Neural progenitor cell (in vitro differentiated cells): ENCODE data around the gene RAET1G. TPM values are rescaled to one million over a fixed set of nuclear protein-coding genes. Genes with fewer than 3 reads are reported as not detected.

ENCODE experiments used
- DNase-seq: peaks from one replicate; pipeline ENCODE4 v3.0.0-alpha.2; 2016; ENCODE audit warnings: low spot score
- H2AFZ ChIP-seq: fragments of 200-600 bp; sonication (generic); replicated peaks from 2 replicates; pipeline ENCODE4 v1.6.1; 2016; ENCODE audit warnings: antibody characterized with exemption
- H3F3A ChIP-seq: fragments of 200-600 bp; sonication (generic); 2 replicates; pipeline ENCODE4 v1.6.1; 2016; ENCODE audit warnings: antibody characterized with exemption, low read depth
- H3K27ac ChIP-seq: fragments of 200-600 bp; sonication (generic); 2 replicates; pipeline ENCODE4 v1.5.1; 2016; ENCODE audit warnings: mild to moderate bottlenecking
- H3K27me3 ChIP-seq: fragments of 200-600 bp; sonication (generic); 2 replicates; pipeline ENCODE4 v1.6.1; 2016; ENCODE audit warnings: mild to moderate bottlenecking, moderate library complexity
- H3K36me3 ChIP-seq: fragments of 200-600 bp; sonication (generic); 2 replicates; pipeline ENCODE4 v1.5.1; 2016
- H3K4me1 ChIP-seq: fragments of 200-600 bp; sonication (generic); 2 replicates; pipeline ENCODE4 v1.6.1; 2016; ENCODE audit warnings: mixed run types
- H3K4me2 ChIP-seq: fragments of 200-600 bp; sonication (generic); 2 replicates; pipeline ENCODE4 v1.6.1; 2016
- H3K4me3 ChIP-seq: fragments of 200-600 bp; sonication (generic); 2 replicates; pipeline ENCODE4 v1.5.1; 2016
- H3K79me2 ChIP-seq: fragments of 200-600 bp; sonication (generic); 2 replicates; pipeline ENCODE4 v1.6.1; 2016; ENCODE audit warnings: low read depth
- H3K9ac ChIP-seq: fragments of 200-600 bp; sonication (generic); 2 replicates; pipeline ENCODE4 v1.6.1; 2016
- H3K9me3 ChIP-seq: fragments of 200-600 bp; sonication (generic); 2 replicates; pipeline ENCODE4 v1.5.1; 2016; ENCODE audit warnings: low read depth
- H4K20me1 ChIP-seq: fragments of 200-600 bp; sonication (generic); 2 replicates; pipeline ENCODE4 v1.6.1; 2016; ENCODE audit warnings: low read depth
- H3K27ac Mint-ChIP-seq: 3 replicates; pipeline ENCODE4 v1.8.0; 2021; ENCODE audit warnings: mixed read lengths
- H3K27me3 Mint-ChIP-seq: 2 replicates; pipeline ENCODE4 v1.8.0; 2022; ENCODE audit warnings: low read depth, mild to moderate bottlenecking, inconsistent platforms, moderate library complexity, mixed read lengths; ENCODE audit not compliant: insufficient read depth
- H3K36me3 Mint-ChIP-seq: 3 replicates; pipeline ENCODE4 v1.8.0; 2021; ENCODE audit warnings: mixed read lengths
- H3K4me1 Mint-ChIP-seq: 3 replicates; pipeline ENCODE4 v1.8.0; 2021; ENCODE audit warnings: mixed read lengths
- H3K4me3 Mint-ChIP-seq: 3 replicates; pipeline ENCODE4 v1.8.0; 2021; ENCODE audit warnings: mild to moderate bottlenecking, moderate library complexity, mixed read lengths
- H3K9me3 Mint-ChIP-seq: 3 replicates; pipeline ENCODE4 v1.8.0; 2020; ENCODE audit warnings: mixed read lengths
- EZH2 ChIP-seq: fragments of 200-600 bp; sonication (generic); IDR thresholded peaks from 2 replicates; pipeline ENCODE4 v1.6.1; 2017; ENCODE audit warnings: antibody characterized with exemption, mild to moderate bottlenecking, moderate library complexity
- EZH2phosphoT487 ChIP-seq: fragments of 200-600 bp; sonication (generic); IDR thresholded peaks from 2 replicates; pipeline ENCODE4 v1.6.1; 2017; ENCODE audit warnings: antibody characterized with exemption
- total RNA-seq: library from RNA; depleted of rRNA; stranded (reverse); fragments of >200 nt; gene quantifications from 2 replicates; pipeline ENCODE4 v1.2.3, GENCODE V29; 2015; ENCODE audit warnings: low replicate concordance
- TF ChIP-seq, protein P1 (sequence below): fragments of 200-600 bp; sonication (generic); IDR thresholded peaks from 2 replicates; pipeline ENCODE4 v1.5.1; 2017; ENCODE audit warnings: antibody characterized with exemption, mild to moderate bottlenecking

Gene RAET1G
- total RNA-seq, 1 donor from 2014 or later, result not detected

- Histone ChIP-seq H3K27ac (no peak overlapping the region), H2AFZ (no peak overlapping the region), H3K4me1 (peaks cover 5% of the 10 kb centered on the region), H3K4me3 (no peak overlapping the region), H3K79me2 (no peaks in the 10 kb centered on the region), H3F3A (no peaks in the 10 kb centered on the region), H3K36me3 (no peaks in the 10 kb centered on the region), H3K9ac (no peak overlapping the region), H4K20me1 (peaks cover 19% of the 10 kb centered on the region), H3K9me3 (no peaks in the 10 kb centered on the region), H3K27me3 (peaks cover 95% of the 10 kb centered on the region), H3K4me2 (no peak overlapping the region)
- peak overlapping the region; percentile 79 for H3K4me3 Mint-ChIP-seq
- peaks cover 84% of the 10 kb centered on the region for H3K27me3 Mint-ChIP-seq
- peaks cover 7% of the 10 kb centered on the region for H3K4me1 Mint-ChIP-seq
- TF ChIP-seq, protein P1, sequence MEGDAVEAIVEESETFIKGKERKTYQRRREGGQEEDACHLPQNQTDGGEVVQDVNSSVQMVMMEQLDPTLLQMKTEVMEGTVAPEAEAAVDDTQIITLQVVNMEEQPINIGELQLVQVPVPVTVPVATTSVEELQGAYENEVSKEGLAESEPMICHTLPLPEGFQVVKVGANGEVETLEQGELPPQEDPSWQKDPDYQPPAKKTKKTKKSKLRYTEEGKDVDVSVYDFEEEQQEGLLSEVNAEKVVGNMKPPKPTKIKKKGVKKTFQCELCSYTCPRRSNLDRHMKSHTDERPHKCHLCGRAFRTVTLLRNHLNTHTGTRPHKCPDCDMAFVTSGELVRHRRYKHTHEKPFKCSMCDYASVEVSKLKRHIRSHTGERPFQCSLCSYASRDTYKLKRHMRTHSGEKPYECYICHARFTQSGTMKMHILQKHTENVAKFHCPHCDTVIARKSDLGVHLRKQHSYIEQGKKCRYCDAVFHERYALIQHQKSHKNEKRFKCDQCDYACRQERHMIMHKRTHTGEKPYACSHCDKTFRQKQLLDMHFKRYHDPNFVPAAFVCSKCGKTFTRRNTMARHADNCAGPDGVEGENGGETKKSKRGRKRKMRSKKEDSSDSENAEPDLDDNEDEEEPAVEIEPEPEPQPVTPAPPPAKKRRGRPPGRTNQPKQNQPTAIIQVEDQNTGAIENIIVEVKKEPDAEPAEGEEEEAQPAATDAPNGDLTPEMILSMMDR, result no peak
- TF ChIP-seq EZH2phosphoT487 (no peak), EZH2 (no peak)
- H3K36me3 Mint-ChIP-seq, result no peaks in the 10 kb centered on the region
- DNase-seq, result no peak
- no peak overlapping the region for H3K27ac Mint-ChIP-seq
- peaks cover 3% of the 10 kb centered on the region for H3K9me3 Mint-ChIP-seq
Observed at GRCh38 chr6:149939909-149940671, 17.2 kb upstream of the RAET1G start.

GRCh38 chr6:149939356-149939648 lies 16.4 kb upstream of the RAET1G start:
- no peak overlapping the region for H3K27ac ChIP-seq
- H3K79me2 ChIP-seq, result no peaks in the 10 kb centered on the region
- TF ChIP-seq EZH2phosphoT487 (no peak), EZH2 (no peak)
- TF ChIP-seq, protein P1, result no peak
- no peaks in the 10 kb centered on the region for H3F3A ChIP-seq
- no peaks in the 10 kb centered on the region for H3K36me3 Mint-ChIP-seq
- no peak overlapping the region for H3K9ac ChIP-seq
- H3K27me3 ChIP-seq, result peaks cover 100% of the 10 kb centered on the region
- no peak for DNase-seq
- no peaks in the 10 kb centered on the region for H3K36me3 ChIP-seq
- peaks cover 5% of the 10 kb centered on the region for H3K4me1 ChIP-seq
- no peak overlapping the region for H3K27ac Mint-ChIP-seq
- peak overlapping the region; percentile 51 for H3K4me3 Mint-ChIP-seq
- no peak overlapping the region for H2AFZ ChIP-seq
- no peak overlapping the region for H3K4me2 ChIP-seq
- H3K9me3 ChIP-seq, result no peaks in the 10 kb centered on the region
- H3K4me1 Mint-ChIP-seq, result peaks cover 7% of the 10 kb centered on the region
- H3K27me3 Mint-ChIP-seq, result peaks cover 92% of the 10 kb centered on the region
- H3K9me3 Mint-ChIP-seq, result peaks cover 3% of the 10 kb centered on the region
- peaks cover 19% of the 10 kb centered on the region for H4K20me1 ChIP-seq
- no peak overlapping the region for H3K4me3 ChIP-seq

- Mint-ChIP-seq H3K4me3 (peak overlapping the region; percentile 51), H3K9me3 (peaks cover 3% of the 10 kb centered on the region), H3K27ac (no peak overlapping the region), H3K4me1 (peaks cover 7% of the 10 kb centered on the region), H3K36me3 (no peaks in the 10 kb centered on the region), H3K27me3 (peaks cover 91% of the 10 kb centered on the region)
- TF ChIP-seq, protein P1, result no peak
- TF ChIP-seq EZH2phosphoT487 (peak; percentile 92), EZH2 (peak; percentile 96)
- no peak for DNase-seq
- H3K36me3 ChIP-seq, result no peaks in the 10 kb centered on the region
- peaks cover 5% of the 10 kb centered on the region for H3K4me1 ChIP-seq
- no peak overlapping the region for H3K9ac ChIP-seq
- H3K79me2 ChIP-seq, result no peaks in the 10 kb centered on the region
- peaks cover 19% of the 10 kb centered on the region for H4K20me1 ChIP-seq
- peak overlapping the region; percentile 73 for H3K4me2 ChIP-seq
- H3F3A ChIP-seq, result no peaks in the 10 kb centered on the region
- no peaks in the 10 kb centered on the region for H3K9me3 ChIP-seq
- H3K27ac ChIP-seq, result no peak overlapping the region
- peak overlapping the region; percentile 30 for H3K4me3 ChIP-seq
- peaks cover 100% of the 10 kb centered on the region for H3K27me3 ChIP-seq
- H2AFZ ChIP-seq, result peak overlapping the region; percentile 77
Observed at GRCh38 chr6:149938571-149939355, 15.8 kb upstream of the RAET1G start.
